ENCODE results near the gene PRR11.
"Not testable (repeated sequence)": the region's sequence is repeated elsewhere in the genome, so short reads cannot be mapped to it uniquely, and the experiment has no call there.

Gene PRR11

GRCh38 chr17:59155439-59156177 lies at the start of gene PRR11:
Gene PRR11, plus strand, starts transcription at chr17:59155746. Its CDS starts 14,007 bp downstream, at chr17:59169753.
- DNase-seq: no peak

DNA sequence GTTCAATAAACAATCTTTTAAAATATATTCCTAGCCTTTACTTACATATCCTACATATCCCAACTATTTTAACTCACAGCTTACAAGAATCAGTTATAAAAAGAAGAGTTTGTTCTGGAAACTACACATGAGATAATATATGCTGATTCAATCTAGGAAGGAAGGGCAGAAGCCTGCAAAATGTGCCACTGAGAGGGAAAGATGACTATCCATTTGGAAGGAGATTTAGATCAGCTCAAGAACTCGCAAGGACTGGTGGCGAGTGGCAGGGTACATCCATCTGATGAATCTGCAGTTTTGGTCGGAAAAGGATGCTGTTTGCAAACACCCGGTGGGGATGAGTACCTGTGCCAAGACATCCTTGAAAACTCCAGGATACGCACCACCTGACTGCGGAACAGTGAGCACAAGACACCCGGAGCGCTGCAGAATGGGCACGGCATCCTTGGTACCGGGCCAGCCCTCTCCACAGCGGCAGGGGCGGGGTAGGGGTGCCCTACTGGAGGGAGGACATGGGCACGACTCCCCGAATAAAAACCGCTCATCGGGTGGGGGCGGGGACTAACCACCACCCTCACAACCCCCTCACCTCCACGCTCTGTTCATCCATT lies 49.6 kb upstream of the PRR11 start:
- DNase-seq: peak; percentile 75

DNA sequence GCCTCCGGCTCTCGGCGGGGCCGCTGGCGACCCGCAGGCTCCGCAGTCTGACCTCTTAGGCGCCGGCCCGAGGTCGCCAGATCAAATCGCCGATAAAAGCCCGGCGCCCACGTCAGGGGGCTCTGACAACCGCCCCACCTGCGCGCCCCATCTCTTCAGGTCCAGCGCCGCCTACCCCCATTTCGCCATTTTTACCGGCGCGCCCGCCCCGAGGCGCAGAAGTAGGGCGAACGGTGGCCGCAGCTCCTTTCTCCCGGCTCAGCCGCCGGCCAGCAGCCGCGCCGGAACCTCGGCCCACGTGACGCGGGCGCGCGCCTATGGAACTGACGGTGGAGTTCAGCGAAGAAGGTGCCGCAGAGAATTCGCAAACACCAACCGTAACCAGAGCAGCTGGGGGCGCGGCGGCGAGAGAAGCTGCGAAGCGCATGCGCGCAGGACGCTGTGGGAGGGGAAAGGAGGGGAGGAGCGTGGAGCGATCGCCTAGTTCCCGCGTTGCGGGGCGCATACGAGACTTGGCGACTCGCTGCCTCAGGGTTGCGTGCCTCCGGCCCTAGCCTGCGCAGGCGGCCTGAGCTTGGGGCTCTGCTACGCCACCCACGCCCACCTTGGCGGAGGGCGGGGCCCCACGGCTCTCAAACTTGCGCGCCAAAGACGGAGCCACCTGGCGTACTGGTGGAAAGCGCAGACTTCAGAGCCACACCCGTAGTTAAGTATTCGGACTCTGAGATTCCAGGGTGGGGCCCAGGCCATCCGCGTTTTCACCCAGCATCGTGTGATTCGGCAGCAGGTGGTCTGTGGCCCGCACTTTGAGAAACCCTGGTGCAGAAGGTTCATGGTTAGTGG lies 48.9 kb upstream of the PRR11 start, which contains the start of gene TRIM37:
TRIM37 (minus strand) TSS at position 418 of the 843 bp plus-strand sequence. CDS start 419 bp downstream, outside the sequence.
- DNase-seq: peak; percentile 99

DNA sequence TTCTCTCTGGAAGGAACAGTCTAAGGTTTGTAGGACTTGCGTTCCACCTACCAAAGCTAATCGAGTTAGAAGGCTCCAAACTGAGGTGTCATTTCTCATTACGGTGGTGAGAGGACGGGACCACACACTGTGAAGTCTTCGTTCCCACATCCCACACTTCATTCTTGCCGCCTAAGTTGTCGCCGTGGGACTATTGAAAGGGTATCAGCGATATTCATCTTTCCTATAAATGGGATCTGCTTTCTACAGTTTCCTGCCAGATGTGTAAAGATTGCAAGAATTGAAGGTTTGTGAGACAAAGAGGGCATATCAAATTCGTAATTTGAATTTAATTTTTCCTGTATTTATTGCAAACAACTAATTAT lies 48.3 kb upstream of the PRR11 start:
- DNase-seq: no peak

- no peak for DNase-seq
These were observed 47.0 kb upstream of the PRR11 start for GRCh38 chr17:59108400-59109102.

DNA sequence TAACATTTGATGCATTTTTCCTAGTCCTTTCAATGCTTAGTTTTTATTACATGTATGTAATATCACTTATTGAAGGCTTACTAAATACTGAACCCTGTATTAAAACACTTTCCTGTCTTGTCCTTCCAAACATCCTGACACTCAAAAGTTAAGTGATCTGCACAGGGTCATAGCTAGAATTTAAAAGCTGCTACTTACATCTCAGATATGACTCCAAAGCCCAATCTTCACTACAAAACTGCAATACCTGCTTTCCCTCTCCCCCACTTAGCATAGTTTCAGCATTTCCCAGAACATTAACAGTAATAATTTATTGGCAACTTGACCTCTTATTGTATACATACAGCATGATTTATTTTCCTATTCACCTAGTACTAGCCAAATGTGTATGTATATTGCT lies 44.6 kb upstream of the PRR11 start:
- DNase-seq: no peak

DNA sequence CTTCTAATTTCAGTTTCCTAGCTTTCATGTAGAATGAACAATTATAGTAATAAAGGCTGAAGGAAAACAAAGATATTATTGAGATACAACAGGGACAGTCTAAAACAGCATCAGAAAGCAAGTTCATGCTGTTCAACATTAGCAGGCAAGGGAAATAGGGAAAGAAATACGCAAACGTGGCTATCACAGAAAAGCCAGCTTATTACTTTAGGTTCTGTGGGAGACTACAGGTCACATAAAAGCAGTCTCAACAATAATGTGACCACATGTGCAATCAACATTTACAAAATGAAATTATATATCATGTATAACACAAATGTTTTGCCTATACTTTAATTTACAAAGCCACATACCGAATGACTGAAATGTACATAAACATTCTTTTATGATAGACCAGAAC lies 44.0 kb upstream of the PRR11 start:
- DNase-seq: no peak

DNA sequence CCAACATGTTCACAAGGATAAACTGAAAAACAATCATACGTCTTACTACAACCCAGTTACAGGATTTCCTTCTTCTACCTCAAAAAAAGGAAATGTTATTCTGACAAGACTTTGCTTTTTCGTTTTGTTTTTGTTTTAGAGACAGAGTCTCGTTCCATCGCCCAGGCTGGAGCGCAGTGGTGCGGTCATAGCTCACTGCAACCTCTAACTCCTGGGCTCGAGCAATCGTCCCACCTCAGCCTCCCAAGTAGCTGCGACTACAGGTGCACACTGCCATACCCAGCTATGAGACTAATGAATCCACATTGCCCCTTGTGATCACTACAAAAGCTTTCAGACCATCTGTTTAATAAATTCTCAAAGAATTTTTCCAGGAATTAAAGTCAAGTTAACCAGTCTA lies 40.1 kb upstream of the PRR11 start:
- no peak for DNase-seq

DNA sequence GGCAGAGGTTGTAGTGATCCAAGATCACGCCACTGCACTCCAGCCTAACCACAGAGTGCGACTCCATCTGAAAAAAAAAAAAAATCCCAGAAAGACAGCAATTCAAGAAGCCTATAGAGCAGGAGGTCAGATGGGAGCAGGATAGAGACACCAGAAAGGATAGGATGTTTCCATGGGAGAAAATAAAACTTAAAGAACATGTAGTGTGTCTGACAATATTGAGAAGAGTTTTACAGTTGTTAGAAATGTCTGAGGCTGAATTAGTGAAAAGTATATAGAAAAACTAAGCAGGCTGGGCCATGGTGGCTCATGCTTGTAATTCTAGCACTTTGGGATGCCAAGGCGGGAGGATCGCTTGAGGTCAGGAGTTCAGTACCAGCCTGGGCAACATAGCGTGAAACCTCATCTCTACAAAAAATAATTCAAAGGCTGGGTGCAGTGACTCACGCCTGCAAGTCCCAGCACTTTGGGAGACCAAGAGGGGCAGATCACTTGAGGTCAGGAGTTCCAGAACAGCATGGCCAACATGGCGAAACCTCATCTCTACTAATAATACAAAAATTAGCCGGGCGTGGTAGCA lies 33.6 kb upstream of the PRR11 start:
- DNase-seq: no peak

GRCh38 chr17:59124665-59125064 lies 30.9 kb upstream of the PRR11 start:
- DNase-seq: no peak

DNA sequence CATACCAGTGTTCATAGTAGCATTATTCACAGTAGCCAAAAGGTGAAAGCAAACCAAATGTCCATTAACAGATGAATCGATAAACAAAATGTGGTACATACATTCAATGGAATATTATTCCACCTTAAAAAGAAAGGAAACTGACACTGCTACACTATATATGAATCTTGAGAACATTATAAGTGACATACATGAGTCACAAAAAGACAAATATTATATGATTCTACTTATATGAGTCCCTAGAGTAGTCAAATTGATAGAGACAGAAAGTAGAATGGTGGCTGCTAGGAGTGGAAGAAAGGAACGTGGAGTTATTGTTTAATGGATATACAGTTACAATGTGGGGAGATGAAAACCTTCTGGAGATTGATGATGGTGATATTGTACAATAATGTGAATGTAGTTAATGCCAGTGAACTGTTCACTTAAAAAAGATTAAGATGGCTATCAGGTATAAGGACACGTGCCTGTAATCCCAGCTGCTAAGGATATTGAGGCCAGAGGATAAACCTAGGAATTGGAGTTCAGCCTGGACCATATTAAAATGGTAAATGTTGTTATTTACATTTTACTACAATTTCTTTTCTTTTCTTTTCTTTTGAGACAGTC lies 28.6 kb upstream of the PRR11 start:
- DNase-seq: no peak

DNA sequence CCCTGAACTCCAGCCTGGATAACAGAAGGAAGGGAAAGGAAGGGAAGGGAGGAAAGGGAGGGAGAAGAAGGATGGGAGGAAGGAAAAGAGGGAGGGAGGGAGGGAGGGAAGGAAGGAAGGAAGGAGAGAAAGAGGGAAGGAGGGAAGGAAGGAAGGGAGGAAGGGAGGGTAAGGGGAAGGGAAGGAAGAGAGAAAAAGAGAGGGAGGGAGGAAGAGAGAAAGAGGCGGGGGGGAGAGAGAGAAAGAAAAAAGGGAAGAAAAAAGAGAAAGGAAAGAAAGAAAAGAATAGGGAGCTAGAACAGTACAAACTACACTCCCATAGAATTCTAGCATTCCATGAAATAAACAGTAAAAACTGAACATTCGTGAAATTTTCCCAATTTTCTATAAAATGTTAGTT lies 25.7 kb upstream of the PRR11 start:
- DNase-seq: no peak

DNA sequence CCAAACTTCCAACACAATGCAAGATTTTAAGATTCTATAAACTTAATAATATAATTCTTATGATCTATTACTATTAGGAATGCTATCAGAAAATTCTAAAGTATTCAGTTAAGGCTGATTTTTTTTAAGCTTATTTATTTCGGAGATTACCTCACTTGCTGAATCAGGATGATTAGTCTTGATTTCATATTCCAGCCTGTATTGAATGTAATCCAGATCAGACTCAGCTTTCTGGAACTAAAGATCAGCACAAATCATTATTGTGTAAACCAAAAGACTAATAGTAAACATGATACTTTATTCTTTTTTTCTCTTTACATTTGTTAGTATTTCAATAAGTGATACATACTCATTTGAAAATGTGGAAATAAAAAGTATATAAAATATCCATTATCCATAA lies 24.4 kb upstream of the PRR11 start:
- DNase-seq: no peak

GRCh38 chr17:59138339-59138738 lies 17.2 kb upstream of the PRR11 start:
- DNase-seq: not testable (repeated sequence)

DNA sequence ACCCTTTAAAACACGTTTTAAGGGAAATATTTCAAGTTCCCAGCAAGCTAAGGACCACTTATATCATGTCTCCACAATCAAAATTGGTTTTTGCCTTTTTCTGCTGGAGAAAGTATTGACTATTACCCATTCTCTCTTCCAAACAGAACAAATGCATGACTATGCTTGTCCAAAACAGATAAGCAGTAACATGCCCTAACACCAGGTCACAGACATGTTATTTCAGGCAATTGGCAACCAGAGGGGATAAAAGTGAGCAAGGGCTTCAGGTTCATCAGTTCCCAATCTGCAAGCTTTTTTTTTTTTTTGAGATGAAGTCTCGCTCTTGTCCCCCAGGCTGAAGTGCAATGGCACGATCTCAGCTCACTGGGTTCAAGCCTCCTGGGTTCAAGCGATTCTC lies 15.6 kb upstream of the PRR11 start:
- DNase-seq: no peak

- no peak for DNase-seq
These were observed 13.7 kb upstream of the PRR11 start for GRCh38 chr17:59141860-59142259.

DNA sequence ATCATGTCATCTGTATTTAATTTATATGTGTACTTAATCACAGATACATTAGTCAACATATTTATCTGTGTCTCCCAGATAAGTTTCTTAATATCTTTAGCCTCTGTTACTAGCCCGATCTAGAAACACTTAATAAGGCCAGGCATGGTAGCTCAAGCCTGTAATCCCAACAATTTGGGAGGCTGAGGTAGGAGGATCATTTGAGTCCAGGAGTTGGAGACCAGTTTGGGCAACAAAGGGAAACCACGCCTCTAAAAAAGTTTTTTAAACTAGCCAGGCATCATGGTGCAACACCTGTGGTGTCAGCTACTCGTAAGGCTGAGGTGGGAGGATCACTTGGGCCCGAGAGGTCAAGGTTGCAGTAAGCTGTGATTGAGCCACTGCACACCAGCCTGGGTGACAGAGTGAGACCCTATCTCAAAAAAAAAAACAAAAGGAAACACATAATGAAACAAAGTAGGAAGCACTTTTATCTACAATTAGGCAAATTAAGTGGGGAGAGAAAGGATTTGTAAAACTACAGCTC lies 9.9 kb upstream of the PRR11 start:
- DNase-seq: no peak

DNA sequence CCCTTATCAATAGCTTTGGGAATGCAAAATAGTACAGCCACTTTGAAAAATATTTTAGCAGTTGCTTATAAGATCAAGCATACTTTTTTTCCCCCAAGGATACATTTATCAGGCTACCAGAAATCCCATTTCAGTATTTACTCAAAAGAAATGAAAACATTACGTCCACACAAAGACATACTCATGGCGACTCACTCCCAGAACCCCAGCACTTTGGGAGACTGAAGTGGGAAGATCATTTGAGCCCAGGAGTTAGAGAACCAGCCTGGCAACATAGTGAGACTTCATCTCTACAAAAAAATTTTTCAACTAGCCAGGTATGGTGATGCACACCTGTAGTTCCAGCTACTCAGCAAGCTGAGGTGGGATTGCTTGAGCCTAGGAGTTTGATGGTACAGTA lies 6.5 kb upstream of the PRR11 start:
- no peak for DNase-seq

DNA sequence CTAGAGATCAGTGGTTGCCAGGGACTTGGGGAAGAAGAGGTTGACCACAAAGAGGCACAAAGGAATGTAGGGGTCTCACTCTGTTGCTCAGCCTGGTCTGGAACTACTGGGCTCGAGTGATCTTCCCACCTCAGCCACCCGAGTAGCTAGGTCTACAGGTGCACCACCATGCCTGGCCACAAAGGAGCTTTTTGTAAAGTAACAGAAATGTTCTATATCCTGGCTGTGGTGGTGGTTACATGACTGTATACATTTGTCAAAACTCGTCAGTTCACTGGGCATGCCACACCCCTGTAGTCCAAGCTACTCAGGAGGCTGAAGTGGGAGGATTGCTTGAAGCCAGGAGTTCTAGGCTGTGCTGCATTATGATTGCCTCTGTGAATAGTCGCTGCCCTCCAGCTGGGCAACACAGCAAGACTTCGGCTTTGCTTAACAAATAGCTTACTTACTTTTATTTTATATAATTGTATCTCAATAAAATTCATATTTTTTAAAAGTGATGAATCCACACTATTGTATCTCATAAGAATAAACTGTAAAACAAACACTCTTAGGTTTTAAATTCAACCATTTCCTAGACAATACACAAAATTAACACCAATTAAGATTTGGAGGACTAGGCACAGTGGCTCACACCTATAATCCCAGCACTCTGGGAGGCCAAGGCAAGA lies 5.6 kb upstream of the PRR11 start:
- DNase-seq: no peak

DNA sequence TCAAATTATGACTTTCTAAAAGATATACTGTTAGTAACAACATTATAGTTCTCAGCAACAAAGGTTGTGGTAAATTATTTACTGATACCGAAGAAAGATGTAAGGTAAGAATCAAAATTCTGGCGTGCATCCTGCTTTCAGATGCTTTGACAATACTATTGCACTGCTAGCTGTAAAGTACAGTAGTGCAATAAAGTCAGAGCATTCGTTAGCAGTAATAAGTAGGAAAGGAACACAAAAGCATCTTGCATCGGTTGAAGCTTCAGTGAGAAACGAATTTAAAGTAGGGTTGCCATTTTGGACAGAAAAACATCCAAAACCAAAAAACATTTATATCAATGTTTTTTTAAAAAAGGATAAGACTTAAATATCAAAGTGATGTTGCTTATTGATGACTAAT lies 4.5 kb upstream of the PRR11 start:
- DNase-seq: no peak

GRCh38 chr17:59151591-59151990 lies 4.0 kb upstream of the PRR11 start:
- DNase-seq: no peak

- DNase-seq: no peak
These were observed 2.6 kb upstream of the PRR11 start for GRCh38 chr17:59152925-59153324.

All from CD4-positive, alpha-beta T cell treated with Interferon gamma for 1 hour (primary cell).